ENCODE results near the gene SLC25A30. TPM values are rescaled to one million over a fixed set of nuclear protein-coding genes. Genes with fewer than 3 reads are reported as not detected.
"Not testable (repeated sequence)": the region's sequence is repeated elsewhere in the genome, so short reads cannot be mapped to it uniquely, and the experiment has no call there.

The SLC25A30 gene
- total and polyA plus RNA-seq, 2 donors (not counting 1 experiment from before 2014, with no cell fraction given) = 11.2 to 16.9 TPM

- H3K4me1 ChIP-seq (ENCODE audit: control insufficient read depth in 2 of 2, insufficient read depth in 2 of 2, low read length in 2 of 2); H2AFZ ChIP-seq (ENCODE audit: insufficient read depth, low read depth, low read length, poor library complexity, severe bottlenecking); H3K27ac ChIP-seq (ENCODE audit: low read length in 2 of 2); H3K79me2 ChIP-seq (ENCODE audit: control insufficient read depth, insufficient read depth, low read length); ATAC-seq (ENCODE audit: low read depth); H3K4me1 Mint-ChIP-seq; DNase-seq; POLR2A ChIA-PET; H3K27ac Mint-ChIP-seq; H4K20me1 ChIP-seq (ENCODE audit: control insufficient read depth, insufficient read depth, low read length, poor library complexity, severe bottlenecking); H3K4me2 ChIP-seq (replicated peaks; ENCODE audit: low read depth, low read length, poor library complexity, severe bottlenecking); H3K9me3 ChIP-seq (ENCODE audit: control extremely low read depth in 1 of 3, control insufficient read depth in 2 of 3, insufficient read depth in 1 of 3, low read length in 2 of 3); H3K9ac ChIP-seq (ENCODE audit: low read length); H3K27me3 Mint-ChIP-seq; H3K4me3 Mint-ChIP-seq; H3K4me3 ChIP-seq (ENCODE audit: control extremely low read depth in 1 of 5, extremely low read depth in 1 of 5, insufficient read depth in 1 of 5, low read depth in 2 of 5, low read length in 4 of 5); CTCF ChIA-PET; H3K36me3 ChIP-seq (replicated peaks in 1 of 2; ENCODE audit: control extremely low read depth in 1 of 2, control insufficient read depth in 1 of 2, extremely low read depth in 1 of 2, insufficient read depth in 2 of 2, low read length in 1 of 2); H3K9me3 Mint-ChIP-seq (ENCODE audit: insufficient read depth); H3K27me3 ChIP-seq (replicated peaks in 1 of 4; ENCODE audit: control extremely low read depth in 1 of 4, control insufficient read depth in 3 of 4, insufficient read depth in 4 of 4, low read length in 3 of 4); intact Hi-C loops (cut with micrococcal nuclease): not testable (repeated sequence)
- WGBS (ENCODE audit: insufficient coverage) = 95% methylated on average over 7 of the region's 8 CpGs
These were observed 39.4 kb downstream of the SLC25A30 start for GRCh38 chr13:45378786-45379185.

- H3K4me3 ChIP-seq (ENCODE audit: control extremely low read depth in 1 of 5, extremely low read depth in 1 of 5, insufficient read depth in 1 of 5, low read depth in 2 of 5, low read length in 4 of 5); H3K4me1 Mint-ChIP-seq; DNase-seq; H3K79me2 ChIP-seq (ENCODE audit: control insufficient read depth, insufficient read depth, low read length); H3K4me1 ChIP-seq (ENCODE audit: control insufficient read depth in 2 of 2, insufficient read depth in 2 of 2, low read length in 2 of 2); H3K9me3 ChIP-seq (ENCODE audit: control extremely low read depth in 1 of 3, control insufficient read depth in 2 of 3, insufficient read depth in 1 of 3, low read length in 2 of 3); CTCF ChIA-PET; H3K27ac ChIP-seq (ENCODE audit: low read length in 2 of 2); H2AFZ ChIP-seq (ENCODE audit: insufficient read depth, low read depth, low read length, poor library complexity, severe bottlenecking); H3K4me2 ChIP-seq (replicated peaks; ENCODE audit: low read depth, low read length, poor library complexity, severe bottlenecking); H4K20me1 ChIP-seq (ENCODE audit: control insufficient read depth, insufficient read depth, low read length, poor library complexity, severe bottlenecking); H3K27me3 Mint-ChIP-seq; H3K27me3 ChIP-seq (replicated peaks in 1 of 4; ENCODE audit: control extremely low read depth in 1 of 4, control insufficient read depth in 3 of 4, insufficient read depth in 4 of 4, low read length in 3 of 4); H3K9ac ChIP-seq (ENCODE audit: low read length); H3K9me3 Mint-ChIP-seq (ENCODE audit: insufficient read depth); ATAC-seq (ENCODE audit: low read depth); intact Hi-C loops (cut with micrococcal nuclease); H3K4me3 Mint-ChIP-seq; H3K36me3 ChIP-seq (replicated peaks in 1 of 2; ENCODE audit: control extremely low read depth in 1 of 2, control insufficient read depth in 1 of 2, extremely low read depth in 1 of 2, insufficient read depth in 2 of 2, low read length in 1 of 2); H3K27ac Mint-ChIP-seq: not testable (repeated sequence)
- WGBS (ENCODE audit: insufficient coverage) = 90% methylated on average over 2 of the region's 12 CpGs
- POLR2A ChIA-PET = interaction anchor here (0.7 kb wide), 1 partner anchor 23 kb away, joined by 3 read pairs; no protein-coding TSS in a partner anchor
These were observed 40.9 kb downstream of the SLC25A30 start for GRCh38 chr13:45377314-45377713.

- H3K27me3 Mint-ChIP-seq; H3K27ac Mint-ChIP-seq; CTCF ChIA-PET; H3K9me3 Mint-ChIP-seq (ENCODE audit: insufficient read depth); H3K27me3 ChIP-seq (replicated peaks in 1 of 4; ENCODE audit: control extremely low read depth in 1 of 4, control insufficient read depth in 3 of 4, insufficient read depth in 4 of 4, low read length in 3 of 4); ATAC-seq (ENCODE audit: low read depth); H3K36me3 ChIP-seq (replicated peaks in 1 of 2; ENCODE audit: control extremely low read depth in 1 of 2, control insufficient read depth in 1 of 2, extremely low read depth in 1 of 2, insufficient read depth in 2 of 2, low read length in 1 of 2); DNase-seq; H3K4me3 Mint-ChIP-seq; H3K4me1 Mint-ChIP-seq; H3K4me3 ChIP-seq (ENCODE audit: control extremely low read depth in 1 of 5, extremely low read depth in 1 of 5, insufficient read depth in 1 of 5, low read depth in 2 of 5, low read length in 4 of 5); H3K79me2 ChIP-seq (ENCODE audit: control insufficient read depth, insufficient read depth, low read length); H2AFZ ChIP-seq (ENCODE audit: insufficient read depth, low read depth, low read length, poor library complexity, severe bottlenecking); H3K27ac ChIP-seq (ENCODE audit: low read length in 2 of 2); H3K9ac ChIP-seq (ENCODE audit: low read length); intact Hi-C loops (cut with micrococcal nuclease); H3K9me3 ChIP-seq (ENCODE audit: control extremely low read depth in 1 of 3, control insufficient read depth in 2 of 3, insufficient read depth in 1 of 3, low read length in 2 of 3); H4K20me1 ChIP-seq (ENCODE audit: control insufficient read depth, insufficient read depth, low read length, poor library complexity, severe bottlenecking); H3K4me1 ChIP-seq (ENCODE audit: control insufficient read depth in 2 of 2, insufficient read depth in 2 of 2, low read length in 2 of 2); H3K4me2 ChIP-seq (replicated peaks; ENCODE audit: low read depth, low read length, poor library complexity, severe bottlenecking): not testable (repeated sequence)
- POLR2A ChIA-PET = interaction anchor here (0.7 kb wide), 1 partner anchor 23 kb away, joined by 3 read pairs; no protein-coding TSS in a partner anchor
- 95% methylated on average over 6 of the region's 8 CpGs for WGBS (ENCODE audit: insufficient coverage)
These were observed 41.5 kb downstream of the SLC25A30 start for GRCh38 chr13:45376651-45377050.

Data from B cell (primary cell).